ENCODE data around the gene DEFB127. TPM values are rescaled to one million over a fixed set of nuclear protein-coding genes. Genes with fewer than 3 reads are reported as not detected.

The DEFB127 gene
- total and polyA plus RNA-seq, 2 donors from 2014 or later = not detected

GRCh38 chr20:137668-138490, 19.4 kb upstream of the DEFB127 start:
- no peaks in the 10 kb centered on the region for H3K36me3 ChIP-seq (ENCODE audit: control insufficient read depth in 2 of 3, insufficient read depth in 3 of 3, low read length in 3 of 3)
- no peak overlapping the region for H3K9ac ChIP-seq (ENCODE audit: low read length in 3 of 3)
- no peak overlapping the region for H3K27ac ChIP-seq (ENCODE audit: low read depth in 2 of 2, low read length in 2 of 2)
- no peak overlapping the region for H3K4me3 ChIP-seq (ENCODE audit: low read length in 3 of 3)
- H3K27me3 ChIP-seq (ENCODE audit: control insufficient read depth, insufficient read depth, low read length) = no peaks in the 10 kb centered on the region
- no peaks in the 10 kb centered on the region for H3K4me1 ChIP-seq (ENCODE audit: control insufficient read depth in 2 of 3, insufficient read depth in 2 of 3, low read depth in 1 of 3, low read length in 3 of 3)
- intact Hi-C loops (cut with DNase I) = no loop called here
- no peak for FAIRE-seq
- no peaks in the 10 kb centered on the region for H3K9me3 ChIP-seq (ENCODE audit: control insufficient read depth in 2 of 3, insufficient read depth in 1 of 3, low read length in 3 of 3)
- TF ChIP-seq CTCF (IDR thresholded peaks at IDR 0.05; ENCODE audit: borderline replicate concordance, extremely low read depth, insufficient read depth) = no peak
- no peak for DNase-seq

GRCh38 chr20:142290-142689, 15.0 kb upstream of the DEFB127 start, which contains the start of gene DEFB126:
TSS of gene DEFB126 (plus strand) at chr20:142590. CDS start at chr20:142629, 39 bp downstream.
- H3K27me3 ChIP-seq (ENCODE audit: control insufficient read depth, insufficient read depth, low read length) = no peaks in the 10 kb centered on the region
- H3K36me3 ChIP-seq (ENCODE audit: control insufficient read depth in 2 of 3, insufficient read depth in 3 of 3, low read length in 3 of 3) = no peaks in the 10 kb centered on the region
- H3K4me3 ChIP-seq (ENCODE audit: low read length in 3 of 3) = no peak within 1 kb of the TSS
- no peaks in the 10 kb centered on the region for H3K9me3 ChIP-seq (ENCODE audit: control insufficient read depth in 2 of 3, insufficient read depth in 1 of 3, low read length in 3 of 3)
- H3K4me1 ChIP-seq (ENCODE audit: control insufficient read depth in 2 of 3, insufficient read depth in 2 of 3, low read depth in 1 of 3, low read length in 3 of 3) = no peaks in the 10 kb centered on the region
- intact Hi-C loops (cut with DNase I) = no loop called here
- FAIRE-seq (no peak), DNase-seq (no peak)
- H3K9ac ChIP-seq (ENCODE audit: low read length in 3 of 3) = no peak within 1 kb of the TSS
- no peak within 1 kb of the TSS for H3K27ac ChIP-seq (ENCODE audit: low read depth in 2 of 2, low read length in 2 of 2)
- no peak for TF ChIP-seq CTCF (IDR thresholded peaks at IDR 0.05; ENCODE audit: borderline replicate concordance, extremely low read depth, insufficient read depth)

GRCh38 chr20:145877-146276, 11.4 kb upstream of the DEFB127 start:
- no peak for TF ChIP-seq CTCF (IDR thresholded peaks at IDR 0.05; ENCODE audit: borderline replicate concordance, extremely low read depth, insufficient read depth)
- Histone ChIP-seq H3K36me3 (ENCODE audit: control insufficient read depth in 2 of 3, insufficient read depth in 3 of 3, low read length in 3 of 3) (no peaks in the 10 kb centered on the region), H3K4me1 (ENCODE audit: control insufficient read depth in 2 of 3, insufficient read depth in 2 of 3, low read depth in 1 of 3, low read length in 3 of 3) (no peaks in the 10 kb centered on the region), H3K9me3 (ENCODE audit: control insufficient read depth in 2 of 3, insufficient read depth in 1 of 3, low read length in 3 of 3) (no peaks in the 10 kb centered on the region), H3K4me3 (ENCODE audit: low read length in 3 of 3) (no peak overlapping the region), H3K27ac (ENCODE audit: low read depth in 2 of 2, low read length in 2 of 2) (no peak overlapping the region), H3K9ac (ENCODE audit: low read length in 3 of 3) (no peak overlapping the region), H3K27me3 (ENCODE audit: control insufficient read depth, insufficient read depth, low read length) (no peaks in the 10 kb centered on the region)
- FAIRE-seq (no peak), DNase-seq (no peak)
- intact Hi-C loops (cut with DNase I) = no loop called here
